ENCODE data around the gene ELF1.

GRCh38 chr13:40916207-40916998 lies 102.7 kb downstream of the ELF1 start:
- TF ChIP-seq CTCF (IDR thresholded peaks at IDR 0.05; ENCODE audit: insufficient read depth, low read length) (no peak), POLR2AphosphoS5 (IDR thresholded peaks at IDR 0.05; ENCODE audit: low read depth) (no peak), GABPA (IDR thresholded peaks at IDR 0.05; ENCODE audit: low read depth) (no peak), SPI1 (IDR thresholded peaks at IDR 0.05; ENCODE audit: borderline replicate concordance, low read depth) (no peak), REST (IDR thresholded peaks at IDR 0.05; ENCODE audit: insufficient replicate concordance, low read depth) (no peak)

All from HL-60 (cell line).